ENCODE measurements around the gene RNF145.

Gene RNF145

DNA sequence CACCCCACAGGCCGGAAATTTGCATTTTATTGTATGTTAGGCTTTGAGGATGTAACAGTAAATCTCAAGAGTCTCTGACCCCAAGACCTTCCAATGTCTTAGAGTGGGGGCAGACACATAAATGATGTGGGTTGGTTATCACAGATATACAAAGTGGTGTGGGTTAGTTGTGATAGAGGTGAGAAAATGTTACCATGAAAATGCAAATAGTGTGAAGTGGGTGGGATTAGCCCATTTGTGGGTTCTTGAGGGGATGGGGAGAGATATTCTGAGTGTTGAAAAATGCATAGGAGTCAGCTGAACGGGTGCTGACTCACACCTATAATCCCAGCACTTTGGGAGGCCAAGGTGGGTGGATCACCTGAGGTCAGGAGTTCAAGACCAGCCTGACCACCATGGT is 7.9 kb upstream of the RNF145 start:
- TF ChIP-seq, protein P1, sequence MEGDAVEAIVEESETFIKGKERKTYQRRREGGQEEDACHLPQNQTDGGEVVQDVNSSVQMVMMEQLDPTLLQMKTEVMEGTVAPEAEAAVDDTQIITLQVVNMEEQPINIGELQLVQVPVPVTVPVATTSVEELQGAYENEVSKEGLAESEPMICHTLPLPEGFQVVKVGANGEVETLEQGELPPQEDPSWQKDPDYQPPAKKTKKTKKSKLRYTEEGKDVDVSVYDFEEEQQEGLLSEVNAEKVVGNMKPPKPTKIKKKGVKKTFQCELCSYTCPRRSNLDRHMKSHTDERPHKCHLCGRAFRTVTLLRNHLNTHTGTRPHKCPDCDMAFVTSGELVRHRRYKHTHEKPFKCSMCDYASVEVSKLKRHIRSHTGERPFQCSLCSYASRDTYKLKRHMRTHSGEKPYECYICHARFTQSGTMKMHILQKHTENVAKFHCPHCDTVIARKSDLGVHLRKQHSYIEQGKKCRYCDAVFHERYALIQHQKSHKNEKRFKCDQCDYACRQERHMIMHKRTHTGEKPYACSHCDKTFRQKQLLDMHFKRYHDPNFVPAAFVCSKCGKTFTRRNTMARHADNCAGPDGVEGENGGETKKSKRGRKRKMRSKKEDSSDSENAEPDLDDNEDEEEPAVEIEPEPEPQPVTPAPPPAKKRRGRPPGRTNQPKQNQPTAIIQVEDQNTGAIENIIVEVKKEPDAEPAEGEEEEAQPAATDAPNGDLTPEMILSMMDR (IDR thresholded peaks at IDR 0.05) = no peak
- Histone ChIP-seq H3K4me1 (ENCODE audit: control insufficient read depth in 1 of 2, insufficient read depth in 1 of 2, low read depth in 1 of 2, low read length in 1 of 2) (peaks cover 55 to 82% of the 10 kb centered on the region in 2 experiments), H3K27ac (peak overlapping the region; percentile 69)

GRCh38 chr5:159216454-159216853 is 7.1 kb upstream of the RNF145 start:
- Histone ChIP-seq H3K4me1 (ENCODE audit: control insufficient read depth in 1 of 2, insufficient read depth in 1 of 2, low read depth in 1 of 2, low read length in 1 of 2) (peaks cover 63 to 90% of the 10 kb centered on the region in 2 experiments), H3K27me3 (no peaks in the 10 kb centered on the region), H3K36me3 (no peaks in the 10 kb centered on the region), H3K27ac (peak overlapping the region; percentile 69), H3K4me3 (ENCODE audit: low read depth in 1 of 2, low read length in 1 of 2) (no peak overlapping the region), H3K9me3 (no peaks in the 10 kb centered on the region)
- TF ChIP-seq, protein P1 (IDR thresholded peaks at IDR 0.05) = no peak

More for the DNA sequence above, 7.9 kb upstream of the RNF145 start:
- H3K9me3 ChIP-seq = no peaks in the 10 kb centered on the region
- no peak overlapping the region for H3K4me3 ChIP-seq (ENCODE audit: low read depth in 1 of 2, low read length in 1 of 2)
- no peaks in the 10 kb centered on the region for H3K36me3 ChIP-seq
- no peaks in the 10 kb centered on the region for H3K27me3 ChIP-seq

- TF ChIP-seq, protein P1 (IDR thresholded peaks at IDR 0.05) = no peak
- no peak overlapping the region for H3K4me3 ChIP-seq (ENCODE audit: low read depth in 1 of 2, low read length in 1 of 2)
- peaks cover 68 to 92% of the 10 kb centered on the region in 2 experiments for H3K4me1 ChIP-seq (ENCODE audit: control insufficient read depth in 1 of 2, insufficient read depth in 1 of 2, low read depth in 1 of 2, low read length in 1 of 2)
- no peaks in the 10 kb centered on the region for H3K9me3 ChIP-seq
- no peaks in the 10 kb centered on the region for H3K27me3 ChIP-seq
- H3K27ac ChIP-seq = peak overlapping the region; percentile 69
- H3K36me3 ChIP-seq = no peaks in the 10 kb centered on the region
Observed at GRCh38 chr5:159215886-159216285, 6.5 kb upstream of the RNF145 start.

DNA sequence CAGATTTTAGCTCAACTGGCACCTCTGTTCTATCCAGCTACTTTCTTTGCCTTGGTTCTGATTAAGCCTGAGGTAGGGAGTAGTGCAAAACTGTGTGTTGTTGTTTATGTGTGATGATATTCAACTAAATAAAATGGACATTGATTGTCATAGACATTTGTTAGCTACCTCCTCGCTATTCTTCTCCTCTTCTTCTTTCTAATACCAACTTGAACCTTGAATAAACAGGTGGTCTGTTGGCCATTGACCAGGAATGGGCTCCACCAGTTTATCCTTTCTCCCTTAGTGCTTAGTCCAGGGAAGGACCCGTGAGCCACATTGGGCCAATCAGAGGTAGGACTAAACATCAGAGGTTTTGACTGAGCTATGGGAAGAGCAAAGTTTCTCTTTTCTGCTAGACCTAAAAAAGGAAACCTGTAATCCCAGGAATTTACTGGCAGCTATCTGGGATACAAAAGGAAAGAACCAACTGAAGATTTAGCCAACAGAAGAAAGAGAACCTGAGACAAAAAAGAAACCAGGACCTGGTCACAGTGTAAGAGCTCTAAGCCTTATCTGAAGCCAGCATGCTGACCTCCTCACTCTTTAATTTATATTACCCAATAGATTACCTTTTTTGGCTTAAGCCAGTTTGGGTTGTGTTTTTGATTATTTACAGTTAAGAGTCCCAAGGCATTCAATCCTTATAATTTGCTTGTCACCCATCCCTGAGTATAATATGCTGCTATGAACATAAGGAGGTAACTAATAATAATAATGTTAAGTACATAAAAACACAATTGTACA is 5.3 kb upstream of the RNF145 start:
- Histone ChIP-seq H3K4me3 (ENCODE audit: low read depth in 1 of 2, low read length in 1 of 2) (no peak overlapping the region), H3K27ac (no peak overlapping the region), H3K4me1 (ENCODE audit: control insufficient read depth in 1 of 2, insufficient read depth in 1 of 2, low read depth in 1 of 2, low read length in 1 of 2) (peaks cover 68 to 92% of the 10 kb centered on the region in 2 experiments), H3K27me3 (no peaks in the 10 kb centered on the region), H3K9me3 (no peaks in the 10 kb centered on the region), H3K36me3 (no peaks in the 10 kb centered on the region)
- TF ChIP-seq, protein P1 (IDR thresholded peaks at IDR 0.05) = no peak

DNA sequence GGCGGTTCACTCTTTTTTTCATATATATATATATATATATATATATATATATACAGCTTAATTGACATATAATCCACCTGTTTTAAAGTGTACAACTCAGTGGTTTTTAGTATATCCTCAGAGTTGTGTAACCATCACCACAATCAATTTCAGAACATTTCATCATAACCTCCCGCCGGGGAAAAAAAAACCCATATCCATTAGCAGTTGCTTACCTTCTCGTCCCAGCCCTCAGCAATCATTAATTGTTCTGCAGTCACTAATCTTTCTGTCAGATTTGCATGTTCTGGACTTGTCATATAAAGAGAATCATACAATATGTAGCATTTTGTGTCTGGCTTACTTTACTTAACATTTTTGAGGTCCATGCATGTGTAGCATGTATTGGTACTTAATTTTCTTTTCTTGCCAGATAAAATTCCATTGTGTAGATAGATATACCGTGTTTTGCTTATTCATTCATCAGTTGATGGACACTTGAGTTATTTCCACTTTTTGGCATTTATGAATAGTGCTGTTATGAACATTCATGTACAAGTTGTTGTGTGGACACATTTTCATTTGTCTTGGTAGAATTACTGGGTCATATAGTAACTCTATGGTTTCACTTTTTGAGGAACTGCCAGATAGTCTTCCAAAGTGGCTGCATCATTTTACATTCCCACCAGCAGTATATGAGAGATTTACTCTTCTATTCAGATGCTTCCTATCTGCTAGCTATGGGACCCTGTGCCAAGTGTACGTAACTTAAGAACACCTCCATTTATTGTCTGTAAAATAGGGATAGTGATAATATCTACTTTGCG is 3.5 kb upstream of the RNF145 start:
- Histone ChIP-seq H3K27ac (peak overlapping the region; percentile 95), H3K4me3 (ENCODE audit: low read depth in 1 of 2, low read length in 1 of 2) (peak overlapping the region in 1 of 2 experiments; percentile 3), H3K9me3 (no peaks in the 10 kb centered on the region), H3K4me1 (ENCODE audit: control insufficient read depth in 1 of 2, insufficient read depth in 1 of 2, low read depth in 1 of 2, low read length in 1 of 2) (peaks cover 76 to 79% of the 10 kb centered on the region in 2 experiments), H3K36me3 (no peaks in the 10 kb centered on the region), H3K27me3 (no peaks in the 10 kb centered on the region)
- TF ChIP-seq, protein P1 (IDR thresholded peaks at IDR 0.05) = no peak

Data from neutrophil (primary cell).